HEK293 (cell line): Measurements from ENCODE around the gene NOLC1.

Experiments
- CTCF ChIP-seq: fragments of 450-650 bp; formaldehyde crosslinking; IDR thresholded peaks from 2 replicates; pipeline ENCODE4 v1.5.1; 2016; ENCODE audit warnings: missing biosample characterization, missing genetic modification characterization
- GLI4 ChIP-seq: fragments of 450-650 bp; formaldehyde crosslinking; IDR thresholded peaks from 2 replicates; pipeline ENCODE4 v1.5.1; 2016; ENCODE audit warnings: missing biosample characterization, missing genetic modification characterization
- GLIS2 ChIP-seq: fragments of 450-650 bp; formaldehyde crosslinking; IDR thresholded peaks from 2 replicates; pipeline ENCODE4 v1.5.1; 2016; ENCODE audit warnings: missing biosample characterization, missing genetic modification characterization
- HOXA7 ChIP-seq: sonication (generic); formaldehyde crosslinking; IDR thresholded peaks from 2 replicates; pipeline ENCODE4 v1.8.1; 2022; ENCODE audit warnings: missing genetic modification reagents, borderline replicate concordance
- KLF9 ChIP-seq: fragments of 450-650 bp; formaldehyde crosslinking; IDR thresholded peaks from 2 replicates; pipeline ENCODE4 v1.5.1; 2016; ENCODE audit warnings: missing biosample characterization, missing genetic modification characterization, low read depth
- ZNF146 ChIP-seq: fragments of 450-650 bp; formaldehyde crosslinking; IDR thresholded peaks from 2 replicates; pipeline ENCODE4 v1.5.1; 2016; ENCODE audit warnings: missing biosample characterization, missing genetic modification characterization
- ZNF24 ChIP-seq: fragments of 450-650 bp; formaldehyde crosslinking; IDR thresholded peaks from 2 replicates; pipeline ENCODE4 v1.5.1; 2016; ENCODE audit warnings: missing biosample characterization, missing genetic modification characterization
- ZNF324 ChIP-seq: fragments of 450-650 bp; formaldehyde crosslinking; IDR thresholded peaks from 2 replicates; pipeline ENCODE4 v1.5.1; 2016; ENCODE audit warnings: missing biosample characterization, missing genetic modification characterization
- ZNF514 ChIP-seq: fragments of 450-650 bp; formaldehyde crosslinking; IDR thresholded peaks from 2 replicates; pipeline ENCODE4 v1.5.1; 2016; ENCODE audit warnings: missing biosample characterization, missing genetic modification characterization
- ZNF530 ChIP-seq: fragments of 450-650 bp; formaldehyde crosslinking; IDR thresholded peaks from 2 replicates; pipeline ENCODE4 v1.5.1; 2016; ENCODE audit warnings: low read depth, missing biosample characterization, missing genetic modification characterization
- ZNF558 ChIP-seq: fragments of 450-650 bp; formaldehyde crosslinking; IDR thresholded peaks from 2 replicates; pipeline ENCODE4 v1.5.1; 2016; ENCODE audit warnings: missing biosample characterization, missing genetic modification characterization
- TF ChIP-seq, protein P1 (sequence below): fragments of 450-650 bp; formaldehyde crosslinking; IDR thresholded peaks from 2 replicates; pipeline ENCODE4 v1.5.1; 2016; ENCODE audit warnings: missing biosample characterization, missing genetic modification characterization

GRCh38 chr10:102148275-102148674 is 3.9 kb upstream of the NOLC1 start:
- no peak for TF ChIP-seq CTCF
- TF ChIP-seq GLI4 = no peak
- no peak for TF ChIP-seq ZNF530 (tag by site-specific recombination)
- no peak for TF ChIP-seq ZNF324 (tag by site-specific recombination)
- no peak for TF ChIP-seq GLIS2 (tag by site-specific recombination)
- TF ChIP-seq ZNF24 (tag by site-specific recombination) = no peak
- TF ChIP-seq ZNF146 (tag by site-specific recombination) = no peak
- no peak for TF ChIP-seq ZNF514
- TF ChIP-seq ZNF558 (tag by site-specific recombination) = no peak
- TF ChIP-seq, protein P1, sequence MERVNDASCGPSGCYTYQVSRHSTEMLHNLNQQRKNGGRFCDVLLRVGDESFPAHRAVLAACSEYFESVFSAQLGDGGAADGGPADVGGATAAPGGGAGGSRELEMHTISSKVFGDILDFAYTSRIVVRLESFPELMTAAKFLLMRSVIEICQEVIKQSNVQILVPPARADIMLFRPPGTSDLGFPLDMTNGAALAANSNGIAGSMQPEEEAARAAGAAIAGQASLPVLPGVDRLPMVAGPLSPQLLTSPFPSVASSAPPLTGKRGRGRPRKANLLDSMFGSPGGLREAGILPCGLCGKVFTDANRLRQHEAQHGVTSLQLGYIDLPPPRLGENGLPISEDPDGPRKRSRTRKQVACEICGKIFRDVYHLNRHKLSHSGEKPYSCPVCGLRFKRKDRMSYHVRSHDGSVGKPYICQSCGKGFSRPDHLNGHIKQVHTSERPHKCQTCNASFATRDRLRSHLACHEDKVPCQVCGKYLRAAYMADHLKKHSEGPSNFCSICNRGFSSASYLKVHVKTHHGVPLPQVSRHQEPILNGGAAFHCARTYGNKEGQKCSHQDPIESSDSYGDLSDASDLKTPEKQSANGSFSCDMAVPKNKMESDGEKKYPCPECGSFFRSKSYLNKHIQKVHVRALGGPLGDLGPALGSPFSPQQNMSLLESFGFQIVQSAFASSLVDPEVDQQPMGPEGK = no peak
- no peak for TF ChIP-seq HOXA7 (CRISPR knock-in tag)
- TF ChIP-seq KLF9 (tag by site-specific recombination) = no peak
